Liver (tissue), 9 donors: Measurements from ENCODE around the gene RAD9A. TPM values are rescaled to one million over a fixed set of nuclear protein-coding genes. Genes with fewer than 3 reads are reported as not detected.
A peak's percentile ranks its signal among the peaks of the same experiment; 100 is the strongest.

ENCODE experiments used
- DNase-seq: peaks from one replicate; pipeline ENCODE4 v3.0.0-alpha.2; 2017; ENCODE audit warnings: low spot score
- H3K27ac ChIP-seq, 2 donors: one replicate each; pipeline ENCODE4 v1.7.0; 2013; ENCODE audit warnings: inconsistent platforms in 2 of 2, low read length in 2 of 2, control low read depth in 1 of 2, low read depth in 1 of 2, mild to moderate bottlenecking in 1 of 2
- H3K27me3 ChIP-seq, 4 donors: one replicate each; pipeline versions ENCODE4 v1.6.1 to v1.7.0; 2013; ENCODE audit warnings: low read length in 3 of 4, inconsistent platforms in 1 of 4, mild to moderate bottlenecking in 1 of 4, moderate library complexity in 1 of 4; ENCODE audit not compliant: control insufficient read depth in 4 of 4, insufficient read depth in 4 of 4
- H3K36me3 ChIP-seq, 4 donors: one replicate each; pipeline versions ENCODE4 v1.6.1 to v1.7.0; 2013; ENCODE audit warnings: low read length in 3 of 4, mild to moderate bottlenecking in 3 of 4, low read depth in 1 of 4, moderate library complexity in 1 of 4; ENCODE audit not compliant: control insufficient read depth in 4 of 4, insufficient read depth in 3 of 4
- H3K4me1 ChIP-seq, 4 donors: one replicate each; pipeline versions ENCODE4 v1.6.1 to v1.7.0; 2013; ENCODE audit warnings: low read length in 3 of 4, mild to moderate bottlenecking in 3 of 4, moderate library complexity in 1 of 4; ENCODE audit not compliant: control insufficient read depth in 4 of 4, insufficient read depth in 4 of 4
- H3K4me3 ChIP-seq, 3 donors: one replicate each; pipeline versions ENCODE4 v1.6.1 to v1.7.0; 2013; ENCODE audit warnings: low read length in 3 of 3, control low read depth in 1 of 3, low read depth in 1 of 3, mild to moderate bottlenecking in 1 of 3
- H3K9ac ChIP-seq, 2 donors: one replicate each; pipeline ENCODE4 v1.7.0; 2013; ENCODE audit warnings: low read length in 2 of 2, mild to moderate bottlenecking in 2 of 2, moderate library complexity in 2 of 2, control low read depth in 1 of 2, low read depth in 1 of 2
- H3K9me3 ChIP-seq, 4 donors: one replicate each; pipeline versions ENCODE4 v1.6.1 to v1.7.0; 2013; ENCODE audit warnings: low read length in 3 of 4; ENCODE audit not compliant: control insufficient read depth in 4 of 4
- CTCF ChIP-seq: fragments of 150-350 bp; IDR thresholded peaks from 2 replicates; pipeline ENCODE4 v1.5.1; 2017; ENCODE audit warnings: improper control_type of control experiment, low read depth, low read length; ENCODE audit not compliant: missing input control
- EGR1 ChIP-seq, 2 donors: IDR thresholded peaks; 2 replicates each; pipeline ENCODE4 v1.6.1; 2016 to 2018; ENCODE audit warnings: antibody characterized with exemption in 2 of 2, low read depth in 2 of 2
- FOXA1 ChIP-seq: IDR thresholded peaks from 2 replicates; pipeline ENCODE4 v1.6.1; 2016; ENCODE audit warnings: antibody characterized with exemption
- FOXA2 ChIP-seq: IDR thresholded peaks from 2 replicates; pipeline ENCODE4 v1.6.1; 2016; ENCODE audit warnings: antibody characterized with exemption
- GABPA ChIP-seq, 2 donors: IDR thresholded peaks in 1 of 2; conservative IDR thresholded peaks in 1 of 2; 2 replicates each; pipeline ENCODE4 v1.6.1; 2016; ENCODE audit warnings: antibody characterized with exemption in 2 of 2, mild to moderate bottlenecking in 1 of 2, moderate library complexity in 1 of 2
- HNF4A ChIP-seq, 2 donors: conservative IDR thresholded peaks; 2 replicates each; pipeline ENCODE4 v1.6.1; 2016; ENCODE audit warnings: antibody characterized with exemption in 2 of 2, mild to moderate bottlenecking in 2 of 2
- HNF4G ChIP-seq: IDR thresholded peaks from 2 replicates; pipeline ENCODE4 v1.6.1; 2016; ENCODE audit warnings: antibody characterized with exemption
- JUND ChIP-seq, 2 donors: IDR thresholded peaks; 2 replicates each; pipeline ENCODE4 v1.6.1; 2016; ENCODE audit warnings: antibody characterized with exemption in 2 of 2
- NR2F2 ChIP-seq: IDR thresholded peaks from 2 replicates; pipeline ENCODE4 v1.6.1; 2016; ENCODE audit warnings: antibody characterized with exemption
- RAD21 ChIP-seq, 2 donors: IDR thresholded peaks; 2 replicates each; pipeline ENCODE4 v1.6.1; 2016; ENCODE audit warnings: antibody characterized with exemption in 2 of 2, mild to moderate bottlenecking in 2 of 2
- REST ChIP-seq: IDR thresholded peaks from 2 replicates; pipeline ENCODE4 v1.6.1; 2016; ENCODE audit warnings: antibody characterized with exemption, mild to moderate bottlenecking
- RXRA ChIP-seq, 2 donors: IDR thresholded peaks; 2 replicates each; pipeline ENCODE4 v1.6.1; 2017 to 2018; ENCODE audit warnings: antibody characterized with exemption in 2 of 2, mild to moderate bottlenecking in 1 of 2
- SP1 ChIP-seq: IDR thresholded peaks from 2 replicates; pipeline ENCODE4 v1.6.1; 2018; ENCODE audit warnings: antibody characterized with exemption, mild to moderate bottlenecking
- TAF1 ChIP-seq: conservative IDR thresholded peaks from 2 replicates; pipeline ENCODE4 v1.6.1; 2016; ENCODE audit warnings: antibody characterized with exemption, mild to moderate bottlenecking
- YY1 ChIP-seq: IDR thresholded peaks from 2 replicates; pipeline ENCODE4 v1.6.1; 2016; ENCODE audit warnings: antibody characterized with exemption, mild to moderate bottlenecking
- ZBTB33 ChIP-seq: IDR thresholded peaks from 2 replicates; pipeline ENCODE4 v1.6.1; 2016; ENCODE audit warnings: antibody characterized with exemption
- WGBS: extraction: QIAGEN DNeasy Blood & Tissue Kit; methylation state at CpG from one replicate; pipeline ENCODE4 v1.1.7; 2013; 5-methylcytosine and 5-hydroxymethylcytosine counted together
- polyA plus RNA-seq, 2 donors: library from polyadenylated mRNA; stranded (reverse) in 1 of 2; unstranded in 1 of 2; fragments of 200-250 nt in 1 of 2; fragments of >200 nt in 1 of 2; fragmentation: Nextera tagmentation in 1 of 2; extraction: Ambion mirVana in 1 of 2; gene quantifications; one replicate each; pipeline versions ENCODE4 v1.2.1 to v1.2.3, GENCODE V29; 2013 to 2015
- total RNA-seq, 2 donors: library from RNA; depleted of rRNA; stranded (reverse); fragments of >200 nt; gene quantifications; one replicate each; pipeline ENCODE4 v1.2.3, GENCODE V29; 2014
- TF ChIP-seq, protein P1 (sequence below): IDR thresholded peaks from 2 replicates; pipeline ENCODE4 v1.6.1; 2016; ENCODE audit warnings: antibody characterized with exemption
- TF ChIP-seq, protein P2 (sequence below): IDR thresholded peaks from 2 replicates; pipeline ENCODE4 v1.6.1; 2016; ENCODE audit warnings: antibody characterized with exemption
- donor health status: healthy.
- donor health status: healthy.
- donor health status: healthy.
- donor health status: healthy.
- donor health status: healthy.

Gene RAD9A
- total and polyA plus RNA-seq, 4 donors = 4.5 to 8.6 (median 5.6) TPM

DNA sequence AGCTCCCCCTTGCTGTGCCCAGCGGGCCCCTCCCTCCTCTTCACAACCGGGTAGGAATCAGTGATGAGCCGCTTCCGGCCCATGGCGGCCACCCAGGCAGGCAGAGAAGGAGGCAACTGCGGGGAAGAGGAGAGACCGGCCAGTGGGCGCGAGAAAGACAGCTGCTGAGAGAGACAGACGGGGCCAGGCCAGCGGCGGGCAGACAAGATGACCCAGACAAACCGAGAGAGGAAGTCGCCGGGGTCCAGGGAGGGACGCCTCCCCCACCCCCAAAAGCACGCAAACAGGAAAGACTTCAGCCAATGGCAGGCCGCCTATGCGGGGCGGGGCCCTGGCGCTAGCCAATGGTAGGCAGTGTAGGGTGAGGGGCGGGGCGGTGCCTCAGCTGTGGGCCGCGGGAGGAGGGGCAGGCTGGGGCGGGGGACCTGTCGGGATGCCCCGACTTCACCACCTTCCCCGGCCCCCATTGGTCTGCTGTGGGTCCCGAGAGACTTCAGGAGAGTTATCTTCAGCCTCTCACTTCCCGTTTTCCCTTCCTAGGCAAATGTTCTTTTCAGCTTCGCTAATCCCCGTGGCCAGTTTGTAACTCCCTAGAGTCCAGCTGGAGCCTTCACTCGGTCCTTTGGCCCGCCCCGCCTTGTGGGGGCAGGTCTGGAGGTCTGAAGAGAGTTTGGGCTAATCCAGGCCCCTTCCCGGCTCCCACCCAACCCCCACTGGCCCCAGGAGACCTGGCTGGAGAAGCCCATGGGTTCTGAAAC is 38.3 kb upstream of the RAD9A start, which contains the start of gene POLD4 (continued):
- TF ChIP-seq REST (peak; percentile 60), NR2F2 (peak; percentile 11), RAD21 (IDR thresholded peaks at IDR 0.05) (no peak)

- H3K27ac ChIP-seq = peak overlapping the region; percentile 97 to 99
- peak overlapping the region; percentile 39 to 83 (median 66) for H3K4me3 ChIP-seq
- H3K9me3 ChIP-seq = no peaks in the 10 kb centered on the region
- TF ChIP-seq CTCF (no peak), RXRA (IDR thresholded peaks at IDR 0.05) (peak; percentile 79 to 81), SP1 (peak; percentile 97), FOXA2 (peak; percentile 27), RAD21 (IDR thresholded peaks at IDR 0.05) (peak; percentile 7 to 23), HNF4A (conservative IDR thresholded peaks at IDR 0.05) (peak; percentile 92 to 96), TAF1 (no peak), FOXA1 (peak; percentile 48), NR2F2 (peak; percentile 87), JUND (IDR thresholded peaks at IDR 0.05) (peak; percentile 97 to 99), HNF4G (peak; percentile 83), ZBTB33 (no peak), YY1 (peak; percentile 56), EGR1 (IDR thresholded peaks at IDR 0.05; ENCODE audit: low read depth in 2 of 2) (peak; percentile 85 to 88), REST (peak; percentile 83), GABPA (IDR thresholded peaks at IDR 0.05 in 1 of 2, conservative IDR thresholded peaks at IDR 0.05 in 1 of 2) (peak in 1 of 2 donors; percentile 76)
- TF ChIP-seq, protein P1, sequence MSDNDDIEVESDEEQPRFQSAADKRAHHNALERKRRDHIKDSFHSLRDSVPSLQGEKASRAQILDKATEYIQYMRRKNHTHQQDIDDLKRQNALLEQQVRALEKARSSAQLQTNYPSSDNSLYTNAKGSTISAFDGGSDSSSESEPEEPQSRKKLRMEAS = no peak
- TF ChIP-seq, protein P2, sequence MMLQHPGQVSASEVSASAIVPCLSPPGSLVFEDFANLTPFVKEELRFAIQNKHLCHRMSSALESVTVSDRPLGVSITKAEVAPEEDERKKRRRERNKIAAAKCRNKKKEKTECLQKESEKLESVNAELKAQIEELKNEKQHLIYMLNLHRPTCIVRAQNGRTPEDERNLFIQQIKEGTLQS = peak; percentile 96
- H3K27me3 ChIP-seq = no peaks in the 10 kb centered on the region
- WGBS = 28% methylated on average over 8 of the region's 8 CpGs
- peak overlapping the region; percentile 57 to 70 for H3K9ac ChIP-seq
- peaks cover 0 to 1% (median 0%) of the 10 kb centered on the region in 4 donors for H3K36me3 ChIP-seq
- peaks cover 15 to 45% (median 32%) of the 10 kb centered on the region in 4 donors for H3K4me1 ChIP-seq
- DNase-seq = no peak
These were observed 37.4 kb upstream of the RAD9A start for GRCh38 chr11:67354075-67355022.
